GM21447 (cell line): ENCODE results near the gene POLR2J.
"Not testable (repeated sequence)": the region's sequence is repeated elsewhere in the genome, so short reads cannot be mapped to it uniquely, and the experiment has no call there.

Experiments used
- ATAC-seq: cut with Tn5 transposase; IDR thresholded peaks from one replicate; pipeline ENCODE4 v1.9.1; 2021; ENCODE audit not compliant: unreplicated experiment

The POLR2J gene

GRCh38 chr7:102478314-102479208 is at the start of gene POLR2J:
TSS of gene POLR2J (minus strand) at chr7:102478922. CDS start at chr7:102478860, 62 bp downstream.
- ATAC-seq: peak; percentile 83

GRCh38 chr7:102527822-102528793 is 49.4 kb upstream of the POLR2J start:
- ATAC-seq: not testable (repeated sequence)

- not testable (repeated sequence) for ATAC-seq
Observed at GRCh38 chr7:102527182-102527581, 48.5 kb upstream of the POLR2J start.

DNA sequence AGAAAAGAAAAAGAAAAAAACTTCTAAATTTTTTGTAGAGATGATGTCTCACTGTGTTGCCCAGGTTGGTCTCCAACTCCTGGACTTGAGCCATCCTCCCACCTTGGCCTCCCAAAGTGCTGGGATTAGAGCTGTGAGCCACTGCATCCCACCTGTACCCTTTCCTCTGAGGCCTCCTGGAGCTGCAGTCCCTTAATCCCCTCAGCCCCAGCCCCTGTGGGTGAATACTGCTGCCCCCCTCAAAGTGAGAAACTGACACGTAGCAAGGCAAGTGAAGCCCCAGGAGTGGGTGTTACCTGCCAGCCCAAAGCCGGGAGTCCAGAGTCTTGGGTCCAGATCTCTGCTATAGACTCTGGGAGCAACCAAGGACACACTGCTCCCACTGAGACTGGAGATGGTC is 46.1 kb upstream of the POLR2J start:
- ATAC-seq: not testable (repeated sequence)

- ATAC-seq: not testable (repeated sequence)
Observed at GRCh38 chr7:102520797-102521196, 42.1 kb upstream of the POLR2J start.

DNA sequence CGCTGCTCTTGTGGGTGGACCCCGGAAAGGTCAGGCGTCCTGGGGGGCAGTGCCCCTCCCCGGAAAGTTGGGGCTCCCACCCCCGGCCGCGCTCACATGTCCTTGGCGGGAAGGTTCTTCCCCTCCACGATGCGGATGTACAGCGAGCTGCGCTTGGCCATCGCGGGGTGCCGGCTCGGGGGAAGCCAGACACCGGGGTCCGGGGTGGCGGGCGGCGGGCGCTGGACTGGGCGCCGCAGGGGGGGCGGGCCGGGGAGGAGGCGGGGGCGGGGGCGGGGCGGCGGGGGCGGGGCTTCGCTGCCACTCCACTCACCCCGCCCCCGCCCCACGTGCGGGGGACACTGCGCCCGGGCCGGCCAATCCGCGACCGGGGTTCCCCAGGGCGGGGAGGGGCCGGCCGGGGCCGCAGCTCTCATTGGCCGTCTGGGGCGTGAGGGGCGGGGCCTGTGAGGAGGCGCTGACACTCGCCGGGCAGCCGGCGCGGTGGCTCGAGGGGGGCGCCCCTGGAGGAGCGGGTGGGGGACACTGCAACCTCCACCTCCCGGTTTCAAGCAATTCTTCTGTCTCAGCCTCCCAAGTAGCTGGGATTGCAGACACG is 38.9 kb upstream of the POLR2J start, which contains the start of gene RASA4B:
TSS of gene RASA4B (minus strand) at position 228 of the 598 bp plus-strand sequence. CDS start at position 161, 67 bp downstream.
- peak; percentile 44 for ATAC-seq

DNA sequence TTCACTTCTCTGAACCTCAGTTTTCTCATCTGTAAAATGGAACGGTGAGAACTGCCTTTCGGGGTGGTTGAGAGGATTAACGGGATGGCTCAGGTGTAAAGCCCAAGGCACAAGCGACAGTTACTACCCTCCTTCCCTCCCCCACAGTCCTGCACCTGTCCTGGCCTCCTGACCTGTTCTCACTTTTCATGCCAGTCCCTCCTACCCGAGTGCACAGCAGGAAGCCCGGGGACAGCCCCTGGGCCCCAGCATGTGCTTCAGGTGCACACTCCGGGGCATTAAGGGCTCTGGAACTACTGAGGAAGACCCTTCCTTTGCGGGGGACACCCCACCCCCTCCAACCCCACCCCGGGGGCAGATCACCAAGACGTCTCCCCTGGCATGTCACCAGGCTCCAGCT is 38.2 kb upstream of the POLR2J start:
- peak; percentile 34 for ATAC-seq

GRCh38 chr7:102515889-102516288 is 37.2 kb upstream of the POLR2J start:
- ATAC-seq: not testable (repeated sequence)

DNA sequence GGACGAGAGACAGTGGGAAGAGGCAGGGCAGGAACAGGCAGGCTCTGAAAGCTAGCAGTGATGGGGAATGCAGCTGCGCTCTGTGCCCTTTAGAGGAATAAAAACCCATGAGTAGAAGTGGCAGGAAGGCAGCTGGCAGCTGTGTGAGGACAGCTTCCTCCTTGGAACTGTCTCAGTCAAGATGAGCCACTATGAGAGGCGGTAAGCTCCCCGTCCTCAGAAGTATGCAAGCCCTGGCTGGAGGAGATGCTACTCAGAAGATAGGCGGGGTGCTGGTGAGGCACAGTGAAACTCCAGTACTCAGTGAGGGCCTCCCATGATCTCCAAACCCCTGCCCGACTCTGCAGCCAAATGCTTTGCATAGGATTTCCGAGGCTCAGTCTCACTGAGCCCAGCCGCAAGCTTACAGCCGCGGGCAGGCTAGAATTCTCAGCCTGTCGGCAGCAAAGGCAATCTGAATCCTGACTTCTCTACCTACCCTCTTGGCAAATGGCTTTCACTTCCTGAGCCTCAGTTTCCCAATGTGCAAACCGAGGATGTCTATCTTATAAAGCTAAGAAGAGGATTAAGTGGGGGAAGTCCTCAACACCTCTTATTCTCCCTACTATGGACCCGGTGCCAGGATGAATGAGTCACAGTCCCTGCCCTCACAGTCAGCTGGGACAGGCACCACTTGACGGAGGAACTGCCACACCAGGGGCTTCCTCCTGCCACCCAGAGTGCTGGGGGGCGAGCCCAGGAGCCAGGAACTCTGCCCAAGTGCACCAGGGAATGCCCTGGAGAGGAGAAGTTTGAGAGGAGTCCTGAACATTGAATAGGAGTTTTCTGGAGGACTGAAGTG is 36.4 kb upstream of the POLR2J start:
- peak; percentile 64 for ATAC-seq

GRCh38 chr7:102512642-102513221 is 34.0 kb upstream of the POLR2J start:
- ATAC-seq: not testable (repeated sequence)

- ATAC-seq: peak; percentile 34
Observed at GRCh38 chr7:102511860-102512522, 33.3 kb upstream of the POLR2J start.

- not testable (repeated sequence) for ATAC-seq
Observed at GRCh38 chr7:102510575-102510974, 31.9 kb upstream of the POLR2J start.

- not testable (repeated sequence) for ATAC-seq
Observed at GRCh38 chr7:102507410-102508088, 28.8 kb upstream of the POLR2J start.

DNA sequence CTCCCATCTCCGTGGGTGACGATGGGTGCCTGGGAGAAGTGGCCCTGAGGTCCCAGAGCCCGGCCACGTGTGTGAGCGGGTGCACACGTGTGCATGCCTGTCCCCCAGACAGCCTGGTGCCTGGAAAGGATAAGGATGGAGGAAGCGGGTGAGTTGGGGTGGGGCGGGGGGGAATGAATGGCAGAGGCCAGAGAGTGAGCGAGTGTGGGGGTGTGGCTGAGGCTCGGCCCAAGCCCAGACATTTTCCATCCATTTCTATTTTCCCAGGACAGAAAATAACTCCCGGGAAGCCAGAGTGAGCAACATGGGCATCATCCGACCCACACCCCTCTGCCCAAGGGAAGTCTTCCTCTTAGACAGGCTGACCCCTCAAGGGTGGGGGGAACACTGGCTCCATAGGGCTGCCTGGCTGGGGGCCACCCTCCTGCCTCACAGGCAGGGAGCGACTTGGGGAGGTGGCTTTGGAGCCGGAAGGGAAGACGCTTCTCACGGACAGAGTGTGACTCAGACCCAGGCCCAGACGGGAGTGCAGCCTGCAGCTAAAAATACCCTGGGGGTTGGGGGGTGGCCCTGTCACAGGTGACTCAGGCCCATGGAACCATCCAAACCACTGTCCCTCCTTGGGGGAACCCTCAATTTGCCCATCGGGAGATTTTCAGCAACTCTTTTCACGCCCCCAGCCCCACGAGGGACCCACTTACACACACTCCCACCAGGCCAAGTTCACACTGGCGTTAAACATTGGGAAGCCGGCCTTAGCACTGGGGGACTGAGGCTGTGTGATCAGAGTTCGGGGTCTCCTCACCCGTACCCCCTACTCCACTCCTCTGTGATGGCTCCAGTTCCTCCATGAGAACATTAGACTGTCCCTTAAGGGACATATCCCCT is 26.8 kb upstream of the POLR2J start:
- not testable (repeated sequence) for ATAC-seq

GRCh38 chr7:102503141-102503540 is 24.4 kb upstream of the POLR2J start:
- not testable (repeated sequence) for ATAC-seq

- ATAC-seq: not testable (repeated sequence)
Observed at GRCh38 chr7:102498321-102498720, 19.6 kb upstream of the POLR2J start.

- ATAC-seq: not testable (repeated sequence)
Observed at GRCh38 chr7:102497308-102497707, 18.6 kb upstream of the POLR2J start.
